ENCODE measurements around the gene ETNK2. TPM values are rescaled to one million over a fixed set of nuclear protein-coding genes. Genes with fewer than 3 reads are reported as not detected.

The ETNK2 gene
- total and polyA plus RNA-seq, 7 donors, result 0.46 to 10.5 (median 6.6) TPM

GRCh38 chr1:204107892-204108291 lies 44.0 kb downstream of the ETNK2 start:
- Histone ChIP-seq H3K36me3 (peaks cover 0 to 1% (median 0%) of the 10 kb centered on the region in 4 donors), H3K4me3 (no peak overlapping the region), H3K27ac (no peak overlapping the region), H3K9me3 (no peaks in the 10 kb centered on the region), H3K4me1 (peaks cover 0 to 44% (median 42%) of the 10 kb centered on the region in 4 donors), H3K27me3 (no peaks in the 10 kb centered on the region)
- no peak for TF ChIP-seq POLR2A (IDR thresholded peaks at IDR 0.05)
- TF ChIP-seq, protein P1, sequence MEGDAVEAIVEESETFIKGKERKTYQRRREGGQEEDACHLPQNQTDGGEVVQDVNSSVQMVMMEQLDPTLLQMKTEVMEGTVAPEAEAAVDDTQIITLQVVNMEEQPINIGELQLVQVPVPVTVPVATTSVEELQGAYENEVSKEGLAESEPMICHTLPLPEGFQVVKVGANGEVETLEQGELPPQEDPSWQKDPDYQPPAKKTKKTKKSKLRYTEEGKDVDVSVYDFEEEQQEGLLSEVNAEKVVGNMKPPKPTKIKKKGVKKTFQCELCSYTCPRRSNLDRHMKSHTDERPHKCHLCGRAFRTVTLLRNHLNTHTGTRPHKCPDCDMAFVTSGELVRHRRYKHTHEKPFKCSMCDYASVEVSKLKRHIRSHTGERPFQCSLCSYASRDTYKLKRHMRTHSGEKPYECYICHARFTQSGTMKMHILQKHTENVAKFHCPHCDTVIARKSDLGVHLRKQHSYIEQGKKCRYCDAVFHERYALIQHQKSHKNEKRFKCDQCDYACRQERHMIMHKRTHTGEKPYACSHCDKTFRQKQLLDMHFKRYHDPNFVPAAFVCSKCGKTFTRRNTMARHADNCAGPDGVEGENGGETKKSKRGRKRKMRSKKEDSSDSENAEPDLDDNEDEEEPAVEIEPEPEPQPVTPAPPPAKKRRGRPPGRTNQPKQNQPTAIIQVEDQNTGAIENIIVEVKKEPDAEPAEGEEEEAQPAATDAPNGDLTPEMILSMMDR (IDR thresholded peaks at IDR 0.05), result no peak
- TF ChIP-seq EP300 (IDR thresholded peaks at IDR 0.05), result no peak
- TF ChIP-seq POLR2AphosphoS5 (IDR thresholded peaks at IDR 0.05), result no peak
- 93% methylated on average over 2 of the region's 2 CpGs for WGBS, 2 donors
- no peak for DNase-seq
- intact Hi-C loops (cut with DNase I), result no loop called here

- Histone ChIP-seq H3K27ac (no peak overlapping the region), H3K36me3 (no peaks in the 10 kb centered on the region), H3K9me3 (no peaks in the 10 kb centered on the region), H3K27me3 (no peaks in the 10 kb centered on the region), H3K4me1 (peaks cover 0 to 54% (median 52%) of the 10 kb centered on the region in 4 donors), H3K4me3 (no peak overlapping the region)
- DNase-seq, result no peak
- intact Hi-C loops (cut with DNase I), result no loop called here
- 96 to 100% methylated on average over 1 of the region's 1 CpG for WGBS, 2 donors
- TF ChIP-seq POLR2AphosphoS5 (IDR thresholded peaks at IDR 0.05), result no peak
- TF ChIP-seq, protein P1 (IDR thresholded peaks at IDR 0.05), result no peak
- no peak for TF ChIP-seq POLR2A (IDR thresholded peaks at IDR 0.05)
- no peak for TF ChIP-seq EP300 (IDR thresholded peaks at IDR 0.05)
Observed at GRCh38 chr1:204106825-204107224, 45.0 kb downstream of the ETNK2 start.

DNA sequence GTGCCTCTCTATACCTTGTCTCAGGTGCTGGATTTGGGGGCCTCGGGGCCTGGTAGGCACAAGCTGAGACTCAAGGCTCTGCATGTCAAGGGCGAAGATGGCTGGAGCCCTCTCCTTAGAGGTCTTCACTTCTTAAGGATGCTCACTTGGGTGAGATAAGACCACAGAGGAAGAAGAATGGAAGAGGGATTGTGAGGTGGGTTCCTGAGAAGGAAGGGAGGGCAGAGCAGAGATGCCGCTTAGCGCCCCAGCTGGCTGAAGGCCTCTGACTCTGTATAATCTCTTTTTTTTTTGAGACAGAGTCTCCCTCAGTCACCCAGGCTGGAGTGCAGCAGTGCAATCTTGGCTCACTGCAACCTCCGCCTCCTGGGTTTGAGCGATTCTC lies 46.7 kb downstream of the ETNK2 start:
- no peak for DNase-seq
- H3K27ac ChIP-seq, result peak overlapping the region in 1 of 4 donors; percentile 64
- intact Hi-C loops (cut with DNase I), result no loop called here
- H3K4me3 ChIP-seq, result no peak overlapping the region
- H3K36me3 ChIP-seq, result no peaks in the 10 kb centered on the region
- TF ChIP-seq POLR2AphosphoS5 (IDR thresholded peaks at IDR 0.05), result no peak
- TF ChIP-seq EP300 (IDR thresholded peaks at IDR 0.05), result no peak
- no peak for TF ChIP-seq POLR2A (IDR thresholded peaks at IDR 0.05)
- TF ChIP-seq, protein P1 (IDR thresholded peaks at IDR 0.05), result no peak
- H3K9me3 ChIP-seq, result no peaks in the 10 kb centered on the region
- H3K27me3 ChIP-seq, result no peaks in the 10 kb centered on the region
- peaks cover 0 to 63% (median 57%) of the 10 kb centered on the region in 4 donors for H3K4me1 ChIP-seq
- WGBS, 2 donors, result 71 to 91% methylated on average over 6 of the region's 6 CpGs

- Histone ChIP-seq H3K36me3 (no peaks in the 10 kb centered on the region), H3K9me3 (no peaks in the 10 kb centered on the region), H3K27me3 (no peaks in the 10 kb centered on the region), H3K4me1 (peaks cover 0 to 69% (median 57%) of the 10 kb centered on the region in 4 donors), H3K27ac (peak overlapping the region in 3 of 4 donors; percentile 36 to 64 (median 44)), H3K4me3 (no peak overlapping the region)
- TF ChIP-seq POLR2AphosphoS5 (IDR thresholded peaks at IDR 0.05) (no peak), POLR2A (IDR thresholded peaks at IDR 0.05) (no peak), EP300 (IDR thresholded peaks at IDR 0.05) (no peak)
- TF ChIP-seq, protein P1 (IDR thresholded peaks at IDR 0.05), result no peak
- intact Hi-C loops (cut with DNase I), result no loop called here
- no peak for DNase-seq
- whole genome bisulfite sequencing, 2 donors, result 46 to 50% methylated on average over 14 of the region's 14 CpGs
Observed at GRCh38 chr1:204104331-204105130, 47.3 kb downstream of the ETNK2 start.

All from sigmoid colon (tissue), 7 donors.